Loucy (cell line): ENCODE results near the gene NOSIP.

ENCODE experiments used
- H2AFZ ChIP-seq: fragments of 200-600 bp; sonication (generic); 2 replicates; pipeline ENCODE4 v1.6.0; 2016; ENCODE audit warnings: antibody characterized with exemption, mild to moderate bottlenecking, low read length, moderate library complexity
- H3F3A ChIP-seq: fragments of 200-600 bp; 2 replicates; pipeline ENCODE4 v1.6.0; 2016; ENCODE audit warnings: antibody characterized with exemption, low read depth, mild to moderate bottlenecking
- H3K27me3 ChIP-seq: fragments of 200-600 bp; sonication (generic); 2 replicates; pipeline ENCODE4 v1.6.1; 2014; ENCODE audit warnings: low read length, mild to moderate bottlenecking; ENCODE audit not compliant: insufficient read depth, poor library complexity, severe bottlenecking
- H3K36me3 ChIP-seq: fragments of 200-600 bp; sonication (generic); 2 replicates; pipeline ENCODE4 v1.6.1; 2016; ENCODE audit warnings: low read length; ENCODE audit not compliant: insufficient read depth
- H3K4me1 ChIP-seq: fragments of 200-600 bp; sonication (generic); 2 replicates; pipeline ENCODE4 v1.5.1; 2014; ENCODE audit warnings: low read length, mild to moderate bottlenecking; ENCODE audit not compliant: insufficient read depth, poor library complexity, severe bottlenecking
- H3K4me2 ChIP-seq: fragments of 200-600 bp; sonication (generic); 2 replicates; pipeline ENCODE4 v1.6.0; 2014; ENCODE audit warnings: antibody characterized with exemption, low read length, low read depth, mild to moderate bottlenecking; ENCODE audit not compliant: poor library complexity, severe bottlenecking
- H3K4me3 ChIP-seq: fragments of 200-600 bp; sonication (generic); 2 replicates; pipeline ENCODE4 v1.5.1; 2014; ENCODE audit warnings: low read length, mild to moderate bottlenecking, mixed read lengths; ENCODE audit not compliant: poor library complexity, severe bottlenecking
- H3K79me2 ChIP-seq: fragments of 200-600 bp; sonication (generic); 2 replicates; pipeline ENCODE4 v1.6.1; 2014; ENCODE audit warnings: low read length; ENCODE audit not compliant: insufficient read depth
- H3K9ac ChIP-seq: fragments of 200-600 bp; sonication (generic); 2 replicates; pipeline ENCODE4 v1.6.0; 2014; ENCODE audit warnings: mild to moderate bottlenecking, low read depth, low read length, moderate library complexity; ENCODE audit not compliant: poor library complexity, severe bottlenecking
- H3K9me2 ChIP-seq: fragments of 200-600 bp; sonication (generic); replicated peaks from 2 replicates; pipeline ENCODE4 v1.6.1; 2016; ENCODE audit warnings: low read depth, low read length, mixed read lengths
- H3K9me3 ChIP-seq: fragments of 200-600 bp; sonication (generic); 2 replicates; pipeline ENCODE4 v1.6.1; 2014; ENCODE audit warnings: mild to moderate bottlenecking, antibody characterized with exemption, low read length, low read depth; ENCODE audit not compliant: insufficient read depth
- H4K20me1 ChIP-seq: fragments of 200-600 bp; sonication (generic); 2 replicates; pipeline ENCODE4 v1.6.0; 2014; ENCODE audit warnings: antibody characterized with exemption, low read length, mild to moderate bottlenecking; ENCODE audit not compliant: insufficient read depth, poor library complexity, severe bottlenecking
- EZH2phosphoT487 ChIP-seq: fragments of 200-600 bp; IDR thresholded peaks from 2 replicates; pipeline ENCODE4 v1.6.1; 2018; ENCODE audit warnings: antibody characterized with exemption, mild to moderate bottlenecking, moderate library complexity, borderline replicate concordance
- TF ChIP-seq, protein P1 (sequence below): fragments of 200-600 bp; sonication (generic); conservative IDR thresholded peaks from 2 replicates; pipeline ENCODE4 v1.5.1; 2014; ENCODE audit warnings: mild to moderate bottlenecking, antibody characterized with exemption, low read length

NOSIP gene

GRCh38 chr19:49574206-49574755, 6.1 kb downstream of the NOSIP start:
- H3K79me2 ChIP-seq = peaks cover 69% of the 10 kb centered on the region

DNA sequence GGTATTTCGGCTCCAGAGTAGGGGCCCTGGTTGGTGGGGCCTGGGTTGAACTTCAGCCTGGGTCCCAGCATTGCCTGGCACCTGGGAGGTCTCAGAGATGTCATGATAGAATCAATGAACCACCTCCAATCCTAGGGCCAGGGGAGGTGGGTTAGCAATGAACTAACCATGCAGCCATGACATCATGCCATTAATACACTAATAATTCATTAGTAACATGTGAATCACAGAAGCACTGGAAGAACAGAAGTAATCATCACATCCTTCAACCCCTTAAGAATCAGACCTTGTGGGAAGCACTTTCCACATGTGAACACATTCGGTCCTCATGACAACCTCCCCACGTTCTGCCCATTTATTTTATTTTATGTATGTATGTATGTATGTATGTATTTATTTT, 6.9 kb downstream of the NOSIP start:
- Histone ChIP-seq H3K27me3 (no peaks in the 10 kb centered on the region), H3K79me2 (peaks cover 65% of the 10 kb centered on the region), H3K4me2 (no peak overlapping the region), H3K9me2 (no peaks in the 10 kb centered on the region), H4K20me1 (peaks cover 17% of the 10 kb centered on the region), H3F3A (0 out of 2 replicates have a peak, but pooled peaks cover under 1% of the 10 kb centered on the region), H2AFZ (no peak overlapping the region), H3K9ac (no peak overlapping the region), H3K4me3 (no peak overlapping the region), H3K36me3 (0 out of 2 replicates have a peak, but pooled peaks cover 2% of the 10 kb centered on the region), H3K4me1 (peaks cover 10% of the 10 kb centered on the region), H3K9me3 (no peaks in the 10 kb centered on the region)
- TF ChIP-seq EZH2phosphoT487 = no peak
- TF ChIP-seq, protein P1, sequence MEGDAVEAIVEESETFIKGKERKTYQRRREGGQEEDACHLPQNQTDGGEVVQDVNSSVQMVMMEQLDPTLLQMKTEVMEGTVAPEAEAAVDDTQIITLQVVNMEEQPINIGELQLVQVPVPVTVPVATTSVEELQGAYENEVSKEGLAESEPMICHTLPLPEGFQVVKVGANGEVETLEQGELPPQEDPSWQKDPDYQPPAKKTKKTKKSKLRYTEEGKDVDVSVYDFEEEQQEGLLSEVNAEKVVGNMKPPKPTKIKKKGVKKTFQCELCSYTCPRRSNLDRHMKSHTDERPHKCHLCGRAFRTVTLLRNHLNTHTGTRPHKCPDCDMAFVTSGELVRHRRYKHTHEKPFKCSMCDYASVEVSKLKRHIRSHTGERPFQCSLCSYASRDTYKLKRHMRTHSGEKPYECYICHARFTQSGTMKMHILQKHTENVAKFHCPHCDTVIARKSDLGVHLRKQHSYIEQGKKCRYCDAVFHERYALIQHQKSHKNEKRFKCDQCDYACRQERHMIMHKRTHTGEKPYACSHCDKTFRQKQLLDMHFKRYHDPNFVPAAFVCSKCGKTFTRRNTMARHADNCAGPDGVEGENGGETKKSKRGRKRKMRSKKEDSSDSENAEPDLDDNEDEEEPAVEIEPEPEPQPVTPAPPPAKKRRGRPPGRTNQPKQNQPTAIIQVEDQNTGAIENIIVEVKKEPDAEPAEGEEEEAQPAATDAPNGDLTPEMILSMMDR = no peak

More at GRCh38 chr19:49574206-49574755, 6.1 kb downstream of the NOSIP start:
- Histone ChIP-seq H3K9me3 (no peaks in the 10 kb centered on the region), H3K9ac (no peak overlapping the region), H3K4me1 (peaks cover 15% of the 10 kb centered on the region), H3K4me3 (no peak overlapping the region), H3K36me3 (0 out of 2 replicates have a peak, but pooled peaks cover 2% of the 10 kb centered on the region), H3F3A (no peaks in the 10 kb centered on the region), H3K9me2 (no peaks in the 10 kb centered on the region), H3K27me3 (no peaks in the 10 kb centered on the region), H4K20me1 (peaks cover 21% of the 10 kb centered on the region), H3K4me2 (no peak overlapping the region), H2AFZ (no peak overlapping the region)
- TF ChIP-seq EZH2phosphoT487 = no peak
- TF ChIP-seq, protein P1 = no peak

DNA sequence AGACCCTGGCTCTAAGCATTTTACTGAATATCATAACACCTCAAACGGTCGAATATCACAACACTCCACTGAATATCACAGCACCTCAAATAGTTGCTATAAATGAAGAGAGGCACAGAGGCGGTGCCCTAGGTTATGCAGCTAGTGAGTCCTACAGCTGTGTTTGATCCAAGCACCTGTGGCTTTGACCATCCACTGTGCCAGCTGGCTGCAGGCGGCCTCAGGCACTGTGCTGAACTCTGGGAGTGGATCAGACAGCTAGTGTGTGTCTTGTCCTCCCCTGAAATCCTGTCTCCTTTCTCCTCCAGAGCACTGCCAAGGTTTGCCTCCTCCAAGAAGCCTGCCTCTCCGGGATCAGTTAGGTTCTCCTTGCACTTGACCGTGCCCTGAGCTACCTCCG, 7.3 kb downstream of the NOSIP start:
- 0 out of 2 replicates have a peak, but pooled peaks cover 2% of the 10 kb centered on the region for H3K36me3 ChIP-seq
- no peaks in the 10 kb centered on the region for H3K27me3 ChIP-seq
- H3K4me1 ChIP-seq = peaks cover 7% of the 10 kb centered on the region
- H4K20me1 ChIP-seq = peaks cover 18% of the 10 kb centered on the region
- H3K9ac ChIP-seq = no peak overlapping the region
- 0 out of 2 replicates have a peak, but pooled peaks cover 2% of the 10 kb centered on the region for H3F3A ChIP-seq
- no peaks in the 10 kb centered on the region for H3K9me2 ChIP-seq
- H2AFZ ChIP-seq = no peak overlapping the region
- TF ChIP-seq, protein P1 = no peak
- no peak for TF ChIP-seq EZH2phosphoT487
- H3K4me2 ChIP-seq = no peak overlapping the region
- no peaks in the 10 kb centered on the region for H3K9me3 ChIP-seq
- H3K4me3 ChIP-seq = no peak overlapping the region
- H3K79me2 ChIP-seq = peaks cover 60% of the 10 kb centered on the region
